Right lobe of liver (tissue), 4 donors: ENCODE data around the gene PHF21B.

ENCODE experiments used
- POLR2A ChIP-seq: fragments of 450-650 bp; IDR thresholded peaks from one replicate; pipeline ENCODE4 v1.6.1; 2017; ENCODE audit warnings: antibody characterized with exemption, mild to moderate bottlenecking
- TF ChIP-seq, protein P1 (sequence below), 4 donors: fragments of 200-600 bp in 3 of 4; fragments of 450-650 bp in 1 of 4; IDR thresholded peaks; one replicate each; pipeline versions ENCODE4 v1.5.1 to v1.8.0; 2016 to 2022; ENCODE audit warnings: antibody characterized with exemption in 4 of 4, mild to moderate bottlenecking in 2 of 4
- donor health status: DM: no; HTN: no; CAD: no.
- donor health status: DM: no; HTN: no; CAD: no.
- donor health status: DM: no; HTN: yes; CAD: no.

- TF ChIP-seq, protein P1, sequence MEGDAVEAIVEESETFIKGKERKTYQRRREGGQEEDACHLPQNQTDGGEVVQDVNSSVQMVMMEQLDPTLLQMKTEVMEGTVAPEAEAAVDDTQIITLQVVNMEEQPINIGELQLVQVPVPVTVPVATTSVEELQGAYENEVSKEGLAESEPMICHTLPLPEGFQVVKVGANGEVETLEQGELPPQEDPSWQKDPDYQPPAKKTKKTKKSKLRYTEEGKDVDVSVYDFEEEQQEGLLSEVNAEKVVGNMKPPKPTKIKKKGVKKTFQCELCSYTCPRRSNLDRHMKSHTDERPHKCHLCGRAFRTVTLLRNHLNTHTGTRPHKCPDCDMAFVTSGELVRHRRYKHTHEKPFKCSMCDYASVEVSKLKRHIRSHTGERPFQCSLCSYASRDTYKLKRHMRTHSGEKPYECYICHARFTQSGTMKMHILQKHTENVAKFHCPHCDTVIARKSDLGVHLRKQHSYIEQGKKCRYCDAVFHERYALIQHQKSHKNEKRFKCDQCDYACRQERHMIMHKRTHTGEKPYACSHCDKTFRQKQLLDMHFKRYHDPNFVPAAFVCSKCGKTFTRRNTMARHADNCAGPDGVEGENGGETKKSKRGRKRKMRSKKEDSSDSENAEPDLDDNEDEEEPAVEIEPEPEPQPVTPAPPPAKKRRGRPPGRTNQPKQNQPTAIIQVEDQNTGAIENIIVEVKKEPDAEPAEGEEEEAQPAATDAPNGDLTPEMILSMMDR (IDR thresholded peaks at IDR 0.05) = no peak
- TF ChIP-seq POLR2A = no peak
Observed at GRCh38 chr22:44838316-44839016, 171.3 kb downstream of the PHF21B start.
